ENCODE measurements around the gene AKR1C1.

DNA sequence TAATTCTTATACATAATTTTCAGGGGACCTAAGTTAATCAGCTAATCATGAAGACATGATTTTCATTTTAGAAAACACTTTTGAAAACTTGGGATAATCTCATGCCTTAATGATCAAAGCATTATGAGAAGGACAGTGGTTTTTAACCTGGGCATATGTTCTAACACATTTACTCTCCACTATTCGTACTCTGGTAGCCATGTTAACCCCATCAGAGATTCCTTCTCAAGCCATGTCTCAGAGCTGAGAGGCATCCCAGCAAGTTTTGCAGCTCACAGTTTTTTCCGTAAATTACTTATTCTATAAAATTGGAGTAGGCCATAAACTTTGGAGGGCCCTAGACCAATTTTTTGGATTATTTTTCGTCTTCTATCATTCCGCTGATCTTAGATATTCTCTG lies 15.7 kb downstream of the AKR1C1 start:
- TF ChIP-seq, protein P1, sequence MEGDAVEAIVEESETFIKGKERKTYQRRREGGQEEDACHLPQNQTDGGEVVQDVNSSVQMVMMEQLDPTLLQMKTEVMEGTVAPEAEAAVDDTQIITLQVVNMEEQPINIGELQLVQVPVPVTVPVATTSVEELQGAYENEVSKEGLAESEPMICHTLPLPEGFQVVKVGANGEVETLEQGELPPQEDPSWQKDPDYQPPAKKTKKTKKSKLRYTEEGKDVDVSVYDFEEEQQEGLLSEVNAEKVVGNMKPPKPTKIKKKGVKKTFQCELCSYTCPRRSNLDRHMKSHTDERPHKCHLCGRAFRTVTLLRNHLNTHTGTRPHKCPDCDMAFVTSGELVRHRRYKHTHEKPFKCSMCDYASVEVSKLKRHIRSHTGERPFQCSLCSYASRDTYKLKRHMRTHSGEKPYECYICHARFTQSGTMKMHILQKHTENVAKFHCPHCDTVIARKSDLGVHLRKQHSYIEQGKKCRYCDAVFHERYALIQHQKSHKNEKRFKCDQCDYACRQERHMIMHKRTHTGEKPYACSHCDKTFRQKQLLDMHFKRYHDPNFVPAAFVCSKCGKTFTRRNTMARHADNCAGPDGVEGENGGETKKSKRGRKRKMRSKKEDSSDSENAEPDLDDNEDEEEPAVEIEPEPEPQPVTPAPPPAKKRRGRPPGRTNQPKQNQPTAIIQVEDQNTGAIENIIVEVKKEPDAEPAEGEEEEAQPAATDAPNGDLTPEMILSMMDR (IDR thresholded peaks at IDR 0.05), result no peak
- no peak for TF ChIP-seq POLR2A (IDR thresholded peaks at IDR 0.05)

Measured in testis (tissue), 2 donors.